HUES48 (cell line): ENCODE results near the gene RAB31.

Experiments used
- H3K27ac ChIP-seq: one replicate; pipeline ENCODE4 v1.7.0; 2013; ENCODE audit warnings: low read depth, low read length, inconsistent platforms
- H3K27me3 ChIP-seq: 2 replicates; pipeline ENCODE4 v1.6.1; 2013; ENCODE audit warnings: mild to moderate bottlenecking, low read length; ENCODE audit not compliant: control insufficient read depth, insufficient read depth
- H3K36me3 ChIP-seq: 2 replicates; pipeline ENCODE4 v1.6.1; 2013; ENCODE audit warnings: low read length; ENCODE audit not compliant: control insufficient read depth, insufficient read depth
- H3K4me1 ChIP-seq: 2 replicates; pipeline ENCODE4 v1.6.1; 2013; ENCODE audit warnings: mild to moderate bottlenecking, low read length; ENCODE audit not compliant: control insufficient read depth, insufficient read depth
- H3K4me3 ChIP-seq: 2 replicates; pipeline ENCODE4 v1.5.1; 2013; ENCODE audit warnings: mild to moderate bottlenecking, low read depth, low read length
- H3K9ac ChIP-seq: 2 replicates; pipeline ENCODE4 v1.6.1; 2013; ENCODE audit warnings: mild to moderate bottlenecking, low read depth, low read length, moderate library complexity
- H3K9me3 ChIP-seq: 2 replicates; pipeline ENCODE4 v1.6.1; 2013; ENCODE audit warnings: low read length; ENCODE audit not compliant: control insufficient read depth, insufficient read depth

RAB31 gene

GRCh38 chr18:9705183-9705829, 2.8 kb upstream of the RAB31 start:
- H3K9me3 ChIP-seq = no peaks in the 10 kb centered on the region
- H3K4me3 ChIP-seq = no peak overlapping the region
- peaks cover 24% of the 10 kb centered on the region for H3K4me1 ChIP-seq
- no peak overlapping the region for H3K27ac ChIP-seq
- H3K27me3 ChIP-seq = peaks cover 44% of the 10 kb centered on the region
- H3K36me3 ChIP-seq = no peaks in the 10 kb centered on the region
- no peak overlapping the region for H3K9ac ChIP-seq

- no peak overlapping the region for H3K4me3 ChIP-seq
- no peaks in the 10 kb centered on the region for H3K36me3 ChIP-seq
- peaks cover 47% of the 10 kb centered on the region for H3K27me3 ChIP-seq
Measured at GRCh38 chr18:9706081-9706935, 1.8 kb upstream of the RAB31 start.

GRCh38 chr18:9707381-9708056, 582 bp upstream of the RAB31 start:
- Histone ChIP-seq H3K9me3 (no peaks in the 10 kb centered on the region), H3K9ac (no peak overlapping the region; the same call in 1 of the 2 replicates), H3K27ac (no peak overlapping the region), H3K4me1 (peaks cover 28% of the 10 kb centered on the region), H3K27me3 (peaks cover 47% of the 10 kb centered on the region), H3K4me3 (peak overlapping the region; percentile 74), H3K36me3 (no peaks in the 10 kb centered on the region)

More at GRCh38 chr18:9706081-9706935, 1.8 kb upstream of the RAB31 start:
- Histone ChIP-seq H3K9me3 (no peaks in the 10 kb centered on the region), H3K27ac (no peak overlapping the region), H3K4me1 (peaks cover 22% of the 10 kb centered on the region), H3K9ac (no peak overlapping the region)

DNA sequence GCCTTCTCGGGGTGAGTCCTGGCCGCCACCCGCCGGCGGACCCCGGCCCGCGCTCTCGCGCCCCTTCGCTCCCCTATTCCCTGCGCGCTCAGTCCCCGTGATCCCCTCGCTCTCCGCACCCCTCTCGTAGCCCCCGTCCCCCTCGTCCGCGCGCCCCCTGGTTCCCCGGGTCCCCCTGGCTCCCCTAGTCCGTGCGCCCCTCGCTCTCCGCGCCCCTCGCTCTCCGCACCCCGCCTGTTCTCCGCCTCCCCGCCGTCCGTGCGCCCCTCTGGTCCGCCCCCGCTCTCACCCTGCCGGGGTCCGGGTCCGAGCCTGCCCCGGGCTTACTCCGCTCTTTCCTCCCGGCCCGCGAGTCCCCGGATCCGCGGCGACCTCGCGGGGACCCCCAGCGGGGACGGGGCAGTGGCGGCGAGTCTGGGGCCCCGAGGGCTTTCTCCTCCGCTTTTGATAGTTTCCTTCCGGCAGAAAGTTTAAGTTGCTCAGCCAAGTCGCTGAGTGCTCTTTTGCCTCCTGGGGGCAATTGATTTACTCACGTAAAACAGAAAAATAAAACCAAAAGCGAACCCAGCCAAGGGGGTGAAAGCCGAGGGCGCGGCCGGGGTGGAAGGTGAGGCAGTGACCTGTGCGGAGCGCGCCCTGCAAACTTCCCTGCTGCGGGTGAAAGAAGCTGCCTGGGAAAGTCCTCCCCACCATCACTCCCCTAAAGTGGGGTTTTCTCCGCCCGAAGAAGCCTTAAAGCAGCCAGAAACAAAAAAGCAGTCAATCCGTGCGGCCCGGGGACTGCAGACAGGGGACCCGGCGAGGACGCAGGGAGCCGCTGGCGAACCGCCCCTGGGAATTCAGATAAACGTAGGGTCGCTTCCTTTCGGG, 568 bp downstream of the RAB31 start:
- Histone ChIP-seq H3K36me3 (no peaks in the 10 kb centered on the region), H3K4me1 (peaks cover 28% of the 10 kb centered on the region), H3K4me3 (peak overlapping the region; percentile 74), H3K9ac (peak overlapping the region; percentile 60), H3K9me3 (no peaks in the 10 kb centered on the region), H3K27me3 (peaks cover 47% of the 10 kb centered on the region), H3K27ac (peak overlapping the region; percentile 18)

GRCh38 chr18:9709304-9709877, 1.3 kb downstream of the RAB31 start:
- Histone ChIP-seq H3K4me3 (peak overlapping the region; percentile 74), H3K4me1 (peaks cover 28% of the 10 kb centered on the region), H3K9ac (no peak overlapping the region), H3K9me3 (no peaks in the 10 kb centered on the region), H3K36me3 (no peaks in the 10 kb centered on the region), H3K27ac (peak overlapping the region; percentile 18), H3K27me3 (peaks cover 52% of the 10 kb centered on the region)

- H3K4me3 ChIP-seq = no peak overlapping the region
- no peak overlapping the region for H3K27ac ChIP-seq
- no peaks in the 10 kb centered on the region for H3K36me3 ChIP-seq
- H3K9me3 ChIP-seq = no peaks in the 10 kb centered on the region
- no peak overlapping the region for H3K9ac ChIP-seq
- H3K27me3 ChIP-seq = peaks cover 52% of the 10 kb centered on the region
- H3K4me1 ChIP-seq = peaks cover 28% of the 10 kb centered on the region
Measured at GRCh38 chr18:9710037-9710436, 1.9 kb downstream of the RAB31 start.

- Histone ChIP-seq H3K36me3 (no peaks in the 10 kb centered on the region), H3K4me3 (no peak overlapping the region), H3K4me1 (peaks cover 25% of the 10 kb centered on the region), H3K9me3 (no peaks in the 10 kb centered on the region), H3K27ac (no peak overlapping the region), H3K27me3 (peaks cover 44% of the 10 kb centered on the region), H3K9ac (no peak overlapping the region)
Measured at GRCh38 chr18:9711361-9712129, 3.4 kb downstream of the RAB31 start.

DNA sequence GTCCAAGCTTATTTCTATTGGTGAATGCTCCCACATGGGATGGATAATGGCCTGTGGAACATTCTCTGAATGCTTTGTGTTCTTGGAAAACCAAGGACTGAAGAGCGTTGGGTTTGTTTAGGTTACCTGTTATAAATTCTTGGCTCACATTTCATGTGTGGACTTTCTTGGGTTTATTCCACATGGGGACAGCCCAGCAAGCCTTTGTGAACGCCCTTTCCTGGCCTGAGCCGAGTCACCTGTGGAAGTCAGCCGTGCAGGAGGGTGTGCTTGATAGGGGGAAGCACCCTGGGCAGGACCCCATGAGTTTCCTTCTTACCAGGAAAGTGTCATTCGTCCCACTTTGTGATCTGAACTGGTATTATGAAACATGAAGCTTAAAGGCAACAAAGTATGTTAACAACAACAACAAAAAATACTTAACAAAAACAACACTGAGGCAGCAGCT, 4.1 kb downstream of the RAB31 start:
- H3K4me3 ChIP-seq = no peak overlapping the region
- H3K36me3 ChIP-seq = no peaks in the 10 kb centered on the region
- peaks cover 19% of the 10 kb centered on the region for H3K4me1 ChIP-seq
- no peak overlapping the region for H3K27ac ChIP-seq
- H3K27me3 ChIP-seq = peaks cover 38% of the 10 kb centered on the region
- no peak overlapping the region for H3K9ac ChIP-seq
- no peaks in the 10 kb centered on the region for H3K9me3 ChIP-seq

DNA sequence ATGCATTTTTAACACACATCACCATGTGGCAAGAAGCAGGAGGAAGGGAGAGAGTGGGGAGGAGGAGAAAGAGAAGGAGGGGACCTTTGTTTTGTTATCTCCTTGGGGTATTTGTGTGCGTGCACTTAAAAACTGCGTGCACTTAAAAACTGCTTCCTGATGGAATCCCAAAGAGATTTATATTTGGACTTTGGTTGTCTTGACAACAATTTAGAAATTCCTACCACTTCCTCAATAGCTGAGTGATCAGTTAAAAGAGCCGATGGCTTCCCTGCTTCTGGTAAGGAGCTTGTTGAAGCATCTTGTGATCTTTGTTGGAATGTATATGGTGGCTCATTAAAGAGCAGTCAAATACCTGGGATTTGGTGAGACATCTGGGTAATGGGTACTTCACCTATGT, 4.5 kb downstream of the RAB31 start:
- no peaks in the 10 kb centered on the region for H3K9me3 ChIP-seq
- H3K27me3 ChIP-seq = peaks cover 33% of the 10 kb centered on the region
- no peak overlapping the region for H3K9ac ChIP-seq
- no peak overlapping the region for H3K4me3 ChIP-seq
- peaks cover 15% of the 10 kb centered on the region for H3K4me1 ChIP-seq
- H3K27ac ChIP-seq = no peak overlapping the region
- H3K36me3 ChIP-seq = no peaks in the 10 kb centered on the region
